HG03039 (cell line): ENCODE data around the gene IL1RAP.
"Not testable (repeated sequence)": the region's sequence is repeated elsewhere in the genome, so short reads cannot be mapped to it uniquely, and the experiment has no call there.

Experiments used
- ATAC-seq: cut with Tn5 transposase; IDR thresholded peaks from one replicate; pipeline ENCODE4 v1.9.1; 2021; ENCODE audit warnings: mild to moderate bottlenecking, moderate library complexity; ENCODE audit not compliant: unreplicated experiment

Gene IL1RAP

GRCh38 chr3:190645932-190646460 is 132.1 kb downstream of the IL1RAP start:
- ATAC-seq, result no peak

GRCh38 chr3:190646996-190647395 is 133.1 kb downstream of the IL1RAP start:
- ATAC-seq, result no peak

DNA sequence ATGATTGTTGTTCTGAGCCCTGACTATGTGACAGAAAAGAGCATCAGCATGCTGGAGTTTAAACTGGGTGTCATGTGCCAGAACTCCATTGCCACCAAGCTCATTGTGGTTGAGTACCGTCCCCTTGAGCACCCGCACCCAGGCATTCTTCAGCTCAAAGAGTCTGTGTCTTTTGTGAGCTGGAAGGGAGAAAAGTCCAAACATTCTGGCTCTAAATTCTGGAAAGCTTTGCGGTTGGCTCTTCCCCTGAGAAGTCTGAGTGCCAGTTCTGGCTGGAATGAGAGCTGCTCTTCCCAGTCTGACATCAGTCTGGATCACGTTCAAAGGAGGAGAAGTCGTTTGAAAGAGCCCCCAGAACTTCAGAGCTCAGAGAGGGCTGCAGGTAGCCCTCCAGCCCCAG is 142.0 kb downstream of the IL1RAP start:
- ATAC-seq, result no peak

DNA sequence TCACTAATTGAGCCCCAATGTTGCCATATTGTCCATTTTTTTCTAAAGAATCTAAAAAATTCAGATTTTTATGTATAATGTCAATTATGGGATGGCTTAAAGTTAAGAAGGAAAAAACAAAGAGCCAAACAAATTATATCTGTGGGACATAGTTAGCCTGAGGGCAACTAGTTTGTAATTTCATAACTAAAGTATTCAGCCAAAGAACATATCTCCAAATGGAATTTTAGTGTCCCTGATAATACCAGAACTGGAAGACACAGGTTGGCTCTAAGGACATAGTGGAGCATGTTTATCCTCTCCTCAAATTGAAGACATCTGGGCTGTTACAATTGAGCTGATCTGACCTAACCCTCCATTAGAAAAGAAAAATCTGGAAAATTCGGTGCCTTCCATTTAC is 144.2 kb downstream of the IL1RAP start:
- ATAC-seq, result no peak

GRCh38 chr3:190666821-190667220 is 152.9 kb downstream of the IL1RAP start:
- no peak for ATAC-seq

DNA sequence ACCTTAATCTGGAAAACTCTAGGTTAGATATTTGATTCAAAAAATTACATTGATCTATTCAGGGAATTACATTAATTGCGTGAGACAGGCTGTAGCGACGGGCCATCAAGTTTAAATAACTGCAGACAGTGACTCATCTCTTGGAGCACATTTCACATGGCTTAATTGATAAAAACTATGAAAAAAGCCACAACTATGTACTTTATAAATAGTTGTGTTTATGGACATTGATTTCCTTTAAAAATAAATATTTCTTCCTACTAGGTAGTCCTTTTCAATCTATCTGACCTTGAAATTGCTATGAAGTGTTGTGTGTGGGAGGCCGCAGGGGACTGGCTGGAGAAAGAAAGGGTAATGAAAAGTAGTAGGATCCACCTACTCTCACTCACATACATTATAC is 157.8 kb downstream of the IL1RAP start:
- no peak for ATAC-seq

DNA sequence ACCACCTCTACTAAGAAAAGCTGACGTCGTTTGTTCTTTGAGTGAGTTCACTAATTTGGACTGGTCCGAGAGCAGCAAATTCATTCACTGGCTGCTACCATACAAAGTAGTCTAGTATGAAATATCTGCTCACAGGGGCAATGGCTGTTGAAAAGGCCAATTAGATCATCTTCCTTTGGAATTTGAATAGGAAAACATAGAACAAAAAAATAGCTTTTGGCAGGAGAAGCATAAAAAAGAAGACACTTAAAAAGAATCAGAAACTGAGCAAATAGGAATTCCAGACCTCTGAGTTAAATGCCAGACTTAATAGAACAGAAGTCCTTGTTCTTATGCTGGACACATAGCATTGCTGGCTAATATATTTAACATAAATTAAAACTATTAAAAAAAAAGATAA is 159.3 kb downstream of the IL1RAP start:
- no peak for ATAC-seq

DNA sequence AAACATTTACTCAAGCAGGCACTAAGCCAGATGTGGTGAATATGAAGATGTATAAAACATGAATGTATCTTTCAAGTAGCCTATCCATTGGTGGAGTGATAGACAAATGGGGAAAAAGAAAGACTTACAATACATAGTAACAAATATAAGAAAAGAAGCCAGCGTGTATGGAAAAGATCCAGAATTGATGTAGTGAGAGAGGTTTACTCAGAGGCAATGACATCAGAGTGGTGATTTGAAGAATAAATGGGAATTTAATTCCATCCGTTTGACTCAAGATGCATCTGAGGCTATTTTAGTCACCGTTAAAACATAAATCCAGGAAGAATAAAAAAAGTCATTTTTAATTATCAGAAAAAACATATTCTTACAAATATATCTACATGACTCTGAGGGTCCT is 162.6 kb downstream of the IL1RAP start:
- no peak for ATAC-seq

- no peak for ATAC-seq
These were observed 163.1 kb downstream of the IL1RAP start for GRCh38 chr3:190677001-190677400.

- ATAC-seq, result not testable (repeated sequence)
These were observed 164.0 kb downstream of the IL1RAP start for GRCh38 chr3:190677868-190678267.

DNA sequence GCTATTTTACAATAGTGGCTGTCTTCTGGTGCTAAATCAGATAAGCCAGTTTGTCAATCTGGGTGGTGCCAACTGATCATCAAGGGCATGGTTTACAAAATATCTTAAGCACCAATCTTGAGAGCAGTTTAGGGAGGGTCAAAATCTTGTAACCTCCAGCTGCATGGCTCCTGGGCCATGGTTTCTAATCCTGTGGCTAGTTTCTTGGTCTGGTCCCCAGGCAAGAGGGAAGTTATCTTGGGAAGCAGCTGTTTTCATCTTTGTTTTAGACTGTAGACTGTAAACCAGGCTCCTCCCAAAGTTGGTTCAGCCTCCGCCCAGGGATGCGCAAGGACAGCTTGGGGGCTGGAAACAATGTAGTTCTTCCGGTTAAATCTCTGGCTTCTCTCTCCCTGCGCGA is 166.8 kb downstream of the IL1RAP start:
- ATAC-seq, result no peak

GRCh38 chr3:190684776-190685175 is 170.9 kb downstream of the IL1RAP start:
- ATAC-seq, result no peak

DNA sequence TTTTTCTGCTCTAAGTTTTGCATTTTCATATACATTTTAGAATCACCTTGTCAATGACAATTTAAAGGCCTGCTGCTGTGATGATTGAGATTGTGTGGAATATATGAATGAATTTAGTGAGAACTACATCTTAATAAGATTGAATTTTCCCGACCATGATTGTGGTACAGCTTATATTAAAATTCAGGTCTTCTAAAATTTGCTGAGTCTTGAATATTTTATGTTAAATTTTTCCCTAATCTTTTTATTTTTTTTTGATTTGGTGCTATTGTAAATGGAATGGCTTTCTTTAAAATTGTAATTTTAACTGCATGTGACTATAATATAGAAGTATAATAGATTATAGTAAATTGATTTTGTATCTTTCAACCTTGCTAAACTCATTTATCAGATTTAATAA is 172.1 kb downstream of the IL1RAP start:
- ATAC-seq, result no peak

GRCh38 chr3:190690246-190690645 is 176.4 kb downstream of the IL1RAP start:
- no peak for ATAC-seq

GRCh38 chr3:190692256-190692655 is 178.4 kb downstream of the IL1RAP start:
- ATAC-seq, result no peak

DNA sequence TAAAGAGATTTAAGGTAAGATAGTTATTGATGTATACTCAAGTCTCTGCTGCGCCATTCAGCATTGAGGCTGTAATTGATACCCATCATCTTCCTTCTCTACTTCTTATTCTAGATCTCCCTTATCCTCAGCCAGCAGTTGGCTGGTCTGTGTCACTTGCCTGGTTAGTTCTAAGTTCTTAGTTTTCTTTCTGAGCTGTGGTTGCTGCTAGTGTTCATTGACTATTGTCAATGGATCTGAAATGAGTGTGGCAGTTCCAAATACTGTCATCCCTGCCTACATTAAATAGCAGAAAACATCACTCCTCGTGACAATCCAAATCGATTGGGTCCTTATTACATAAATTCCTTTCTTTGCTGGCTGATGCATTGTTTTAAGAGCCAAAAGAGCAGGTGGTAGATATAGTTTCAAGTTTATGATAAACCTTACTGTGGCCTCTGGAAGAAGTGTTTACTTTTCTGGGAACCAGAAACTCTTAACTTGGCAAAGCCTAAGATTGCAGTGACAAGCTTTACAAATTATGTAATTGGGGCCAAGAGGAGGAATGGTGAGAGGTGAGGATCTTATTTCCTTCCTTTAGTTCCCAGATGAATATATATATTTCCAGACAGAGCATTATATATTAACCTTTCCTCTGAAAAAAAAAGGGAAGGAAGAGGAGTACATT is 180.6 kb downstream of the IL1RAP start:
- no peak for ATAC-seq

DNA sequence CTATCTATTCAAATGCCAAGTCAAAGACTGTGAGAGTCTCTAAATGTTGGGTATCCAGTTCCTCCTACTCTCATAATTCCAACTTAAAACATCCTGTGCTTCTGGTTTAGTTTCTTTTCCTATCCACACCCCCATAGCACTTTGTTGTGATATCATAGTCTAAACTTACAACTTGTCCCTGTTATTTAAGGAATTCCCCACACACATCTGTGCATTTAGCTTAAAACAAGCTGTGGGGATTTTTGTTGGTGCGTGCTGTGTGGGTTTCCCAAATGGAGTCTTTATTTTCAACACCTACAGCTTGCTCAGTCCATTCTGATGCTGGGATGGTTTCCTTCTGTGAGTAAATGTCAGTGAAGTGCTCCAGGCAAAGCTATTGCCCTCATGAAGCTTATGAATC is 181.3 kb downstream of the IL1RAP start:
- no peak for ATAC-seq

GRCh38 chr3:190695994-190696393 is 182.1 kb downstream of the IL1RAP start:
- ATAC-seq, result no peak

DNA sequence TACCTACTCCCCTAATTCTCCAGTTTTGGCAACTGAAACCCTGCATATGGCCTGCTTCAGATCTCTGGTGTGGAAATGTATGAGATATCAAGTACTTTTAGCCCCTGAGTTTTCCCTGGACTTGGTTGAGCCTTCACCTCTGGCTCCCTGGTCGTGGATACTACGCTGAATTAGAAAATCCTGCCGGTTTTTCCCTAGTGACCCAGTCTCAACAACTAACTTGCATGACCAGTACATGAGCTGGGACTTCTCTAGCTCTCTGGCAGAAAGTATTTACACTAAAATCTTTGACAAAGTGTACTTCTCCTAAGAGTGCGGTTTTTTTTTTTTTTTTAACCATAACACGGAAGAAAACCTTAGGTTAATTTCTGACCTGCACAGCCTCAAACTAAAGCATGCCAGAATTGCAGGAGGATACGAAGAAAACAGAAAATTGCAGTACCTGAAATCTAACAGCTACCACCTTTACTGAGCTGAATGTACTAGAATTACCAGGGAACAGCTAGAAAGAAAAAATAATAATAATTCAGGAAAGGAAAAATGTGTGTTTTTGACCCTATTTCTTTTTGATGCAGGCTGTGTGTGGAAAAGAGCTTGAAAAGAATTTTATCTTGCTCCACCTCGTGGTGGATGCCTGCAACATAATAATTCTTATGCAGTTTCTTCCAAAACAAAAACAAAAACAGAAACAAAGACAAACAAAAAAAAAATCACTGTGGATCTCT is 183.1 kb downstream of the IL1RAP start:
- ATAC-seq, result no peak

GRCh38 chr3:190697502-190697830 is 183.6 kb downstream of the IL1RAP start:
- ATAC-seq, result no peak

GRCh38 chr3:190697901-190698300 is 184.0 kb downstream of the IL1RAP start:
- ATAC-seq, result no peak

DNA sequence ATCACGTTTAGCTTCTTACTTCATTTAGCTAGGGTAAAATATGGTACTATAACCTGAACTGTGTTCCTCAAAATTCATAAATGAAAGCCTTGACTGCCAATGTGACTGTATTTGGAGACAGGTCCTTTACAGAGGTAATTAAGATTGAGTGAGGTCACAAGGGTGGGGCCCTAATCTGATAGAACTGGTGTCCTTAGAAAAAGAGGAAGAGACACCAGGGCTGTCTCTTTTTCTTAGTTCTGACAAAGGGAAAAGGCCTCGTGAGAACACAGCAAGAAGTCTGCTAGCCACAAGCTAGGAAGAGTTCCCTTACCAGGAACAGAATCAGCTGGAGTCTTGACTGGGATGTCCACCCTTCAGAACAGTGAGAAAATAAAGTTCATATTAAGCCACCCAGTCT is 185.9 kb downstream of the IL1RAP start:
- ATAC-seq, result no peak

DNA sequence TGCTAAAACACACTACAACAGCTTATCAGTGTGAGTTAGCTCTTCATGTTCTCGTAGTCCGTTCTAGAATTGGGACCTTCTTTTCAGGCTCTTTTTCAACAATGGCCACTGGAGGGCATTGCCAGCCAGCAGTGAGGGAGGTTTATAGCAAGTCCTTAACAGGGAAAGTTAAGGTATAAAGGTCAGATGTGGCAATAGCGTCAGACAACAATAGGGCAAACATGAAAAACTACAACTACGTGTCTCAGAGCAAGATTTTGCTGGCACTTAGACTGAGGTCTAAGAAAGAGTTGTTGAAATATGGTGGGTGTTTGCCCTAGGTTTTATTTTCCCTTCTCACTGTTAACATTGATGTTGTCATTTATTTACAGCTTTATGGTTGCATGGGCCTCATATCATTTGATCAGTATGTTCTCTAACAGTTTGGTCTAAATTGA is 187.2 kb downstream of the IL1RAP start:
- no peak for ATAC-seq
